ENCODE results near the gene DIP2C.

- TF ChIP-seq CTCF (IDR thresholded peaks at IDR 0.05; ENCODE audit: borderline replicate concordance, extremely low read depth, low read length, poor library complexity, severe bottlenecking) (no peak), EZH2 (IDR thresholded peaks at IDR 0.05; ENCODE audit: borderline replicate concordance, low read depth, low read length, severe bottlenecking) (no peak)
Measured at GRCh38 chr10:404346-404745, 285.1 kb downstream of the DIP2C start.

Data from DND-41 (cell line).